Sigmoid colon (tissue), 4 donors: Measurements from ENCODE around the gene RHEX.

Source experiments
- POLR2AphosphoS5 ChIP-seq, 4 donors: sonication (generic); formaldehyde crosslinking; IDR thresholded peaks; one replicate each; pipeline ENCODE4 v1.6.1; 2017; ENCODE audit warnings: antibody characterized with exemption in 4 of 4
- TF ChIP-seq, protein P1 (sequence below), 4 experiments: fragments of 450-650 bp in 3 of 4; fragments of 200-600 bp in 1 of 4; IDR thresholded peaks; one replicate each; pipeline ENCODE4 v1.5.1; 2016 to 2019; ENCODE audit warnings: antibody characterized with exemption in 4 of 4, mild to moderate bottlenecking in 3 of 4, moderate library complexity in 2 of 4

DNA sequence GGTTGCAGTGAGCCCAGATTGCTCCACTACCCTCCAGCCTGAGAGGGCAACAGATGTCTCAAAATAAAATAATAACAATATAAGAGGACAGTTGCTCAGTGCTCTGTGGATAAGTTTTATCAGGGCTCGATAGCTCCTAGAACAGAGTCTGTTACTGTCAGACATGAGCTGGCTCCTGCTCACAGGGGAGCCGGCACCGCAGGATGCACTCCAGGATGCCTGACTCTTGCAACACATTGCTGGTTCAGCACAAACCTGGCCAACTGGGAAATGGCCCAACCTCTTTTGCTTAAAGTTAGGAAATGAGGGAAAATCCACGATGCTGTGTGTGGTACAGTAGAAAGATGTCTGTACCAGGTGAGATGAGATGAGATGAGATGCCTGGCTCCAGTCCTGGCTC, 23.5 kb upstream of the RHEX start:
- TF ChIP-seq, protein P1, sequence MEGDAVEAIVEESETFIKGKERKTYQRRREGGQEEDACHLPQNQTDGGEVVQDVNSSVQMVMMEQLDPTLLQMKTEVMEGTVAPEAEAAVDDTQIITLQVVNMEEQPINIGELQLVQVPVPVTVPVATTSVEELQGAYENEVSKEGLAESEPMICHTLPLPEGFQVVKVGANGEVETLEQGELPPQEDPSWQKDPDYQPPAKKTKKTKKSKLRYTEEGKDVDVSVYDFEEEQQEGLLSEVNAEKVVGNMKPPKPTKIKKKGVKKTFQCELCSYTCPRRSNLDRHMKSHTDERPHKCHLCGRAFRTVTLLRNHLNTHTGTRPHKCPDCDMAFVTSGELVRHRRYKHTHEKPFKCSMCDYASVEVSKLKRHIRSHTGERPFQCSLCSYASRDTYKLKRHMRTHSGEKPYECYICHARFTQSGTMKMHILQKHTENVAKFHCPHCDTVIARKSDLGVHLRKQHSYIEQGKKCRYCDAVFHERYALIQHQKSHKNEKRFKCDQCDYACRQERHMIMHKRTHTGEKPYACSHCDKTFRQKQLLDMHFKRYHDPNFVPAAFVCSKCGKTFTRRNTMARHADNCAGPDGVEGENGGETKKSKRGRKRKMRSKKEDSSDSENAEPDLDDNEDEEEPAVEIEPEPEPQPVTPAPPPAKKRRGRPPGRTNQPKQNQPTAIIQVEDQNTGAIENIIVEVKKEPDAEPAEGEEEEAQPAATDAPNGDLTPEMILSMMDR (IDR thresholded peaks at IDR 0.05) = no peak
- TF ChIP-seq POLR2AphosphoS5 (IDR thresholded peaks at IDR 0.05) = peak in 1 of 4 donors; percentile 16
